H9 (cell line): ENCODE results near the gene ATRN. TPM values are rescaled to one million over a fixed set of nuclear protein-coding genes. Genes with fewer than 3 reads are reported as not detected.

Experiments
- DNase-seq: peaks from one replicate; pipeline ENCODE4 v3.0.0-alpha.2; 2017
- H2AFZ ChIP-seq: one replicate; pipeline ENCODE4 v1.6.1; 2013; ENCODE audit warnings: mild to moderate bottlenecking, low read length, control low read depth, moderate library complexity
- H2AK5ac ChIP-seq: 2 replicates; pipeline ENCODE4 v1.6.1; 2013; ENCODE audit warnings: low read length, control low read depth, mixed read lengths; ENCODE audit not compliant: insufficient read length
- H2BK120ac ChIP-seq: one replicate; pipeline ENCODE4 v1.6.1; 2013; ENCODE audit warnings: low read depth, mild to moderate bottlenecking, low read length, control low read depth, inconsistent platforms; ENCODE audit not compliant: poor library complexity, severe bottlenecking
- H2BK12ac ChIP-seq: 2 replicates; pipeline ENCODE4 v1.6.1; 2013; ENCODE audit warnings: low read length, control low read depth, mixed read lengths, low read depth; ENCODE audit not compliant: insufficient read length
- H2BK15ac ChIP-seq: 2 replicates; pipeline ENCODE4 v1.6.1; 2013; ENCODE audit warnings: low read depth, low read length, control low read depth
- H2BK20ac ChIP-seq: one replicate; pipeline ENCODE4 v1.6.1; 2013; ENCODE audit warnings: low read depth, mild to moderate bottlenecking, low read length, control low read depth, inconsistent platforms; ENCODE audit not compliant: poor library complexity, severe bottlenecking
- H2BK5ac ChIP-seq: 2 replicates; pipeline ENCODE4 v1.6.1; 2013; ENCODE audit warnings: low read length, control low read depth, mixed read lengths; ENCODE audit not compliant: insufficient read length
- H3K14ac ChIP-seq: 2 replicates; pipeline ENCODE4 v1.6.1; 2013; ENCODE audit warnings: low read length, control low read depth; ENCODE audit not compliant: insufficient read depth
- H3K18ac ChIP-seq: 2 replicates; pipeline ENCODE4 v1.6.1; 2013; ENCODE audit warnings: low read depth, mild to moderate bottlenecking, mixed read lengths, low read length, control low read depth; ENCODE audit not compliant: insufficient read length
- H3K23ac ChIP-seq: 2 replicates; pipeline ENCODE4 v1.6.1; 2013; ENCODE audit warnings: low read length, control low read depth, mixed read lengths, low read depth; ENCODE audit not compliant: insufficient read length
- H3K23me2 ChIP-seq: 2 replicates; pipeline ENCODE4 v1.6.1; 2013; ENCODE audit warnings: low read depth, mild to moderate bottlenecking, mixed read lengths, low read length, control low read depth; ENCODE audit not compliant: insufficient read length, poor library complexity, severe bottlenecking
- H3K27ac ChIP-seq: 2 replicates; pipeline ENCODE4 v1.5.1; 2013; ENCODE audit warnings: low read length, control low read depth, mixed read lengths, low read depth; ENCODE audit not compliant: insufficient read length
- H3K27me3 ChIP-seq: 2 replicates; pipeline ENCODE4 v1.6.1; 2013; ENCODE audit warnings: low read length, control low read depth, inconsistent platforms; ENCODE audit not compliant: insufficient read depth
- H3K4ac ChIP-seq: 2 replicates; pipeline ENCODE4 v1.6.1; 2013; ENCODE audit warnings: low read depth, mild to moderate bottlenecking, control low read depth, inconsistent platforms, low read length, moderate library complexity
- H3K4me1 ChIP-seq: 2 replicates; pipeline ENCODE4 v1.6.1; 2013; ENCODE audit warnings: low read length, control low read depth, inconsistent platforms; ENCODE audit not compliant: insufficient read depth
- H3K4me2 ChIP-seq: 2 replicates; pipeline ENCODE4 v1.6.1; 2013; ENCODE audit warnings: low read length, control low read depth, mixed read lengths; ENCODE audit not compliant: insufficient read length, insufficient read depth
- H3K56ac ChIP-seq: 2 replicates; pipeline ENCODE4 v1.6.1; 2013; ENCODE audit warnings: low read depth, mild to moderate bottlenecking, mixed read lengths, low read length, control low read depth; ENCODE audit not compliant: insufficient read length
- H3K79me1 ChIP-seq: 2 replicates; pipeline ENCODE4 v1.6.1; 2013; ENCODE audit warnings: low read depth, mild to moderate bottlenecking, moderate library complexity, low read length, control low read depth, inconsistent platforms; ENCODE audit not compliant: insufficient read depth, poor library complexity, severe bottlenecking
- H3K79me2 ChIP-seq: 2 replicates; pipeline ENCODE4 v1.6.1; 2013; ENCODE audit warnings: low read length, control low read depth, inconsistent platforms; ENCODE audit not compliant: insufficient read depth
- H3K9ac ChIP-seq: 2 replicates; pipeline ENCODE4 v1.6.1; 2013; ENCODE audit warnings: low read length, control low read depth, mixed read lengths; ENCODE audit not compliant: insufficient read length; ENCODE audit errors: extremely low read depth
- H3K9me3 ChIP-seq: one replicate; pipeline ENCODE4 v1.6.1; 2013; ENCODE audit warnings: low read depth, low read length, inconsistent platforms; ENCODE audit not compliant: control insufficient read depth
- H3T11ph ChIP-seq: one replicate; pipeline ENCODE4 v1.6.1; 2013; ENCODE audit warnings: mild to moderate bottlenecking, low read length, control low read depth, inconsistent platforms
- H4K20me1 ChIP-seq: one replicate; pipeline ENCODE4 v1.6.1; 2013; ENCODE audit not compliant: control insufficient read depth, insufficient read length, insufficient read depth
- H4K5ac ChIP-seq: 2 replicates; pipeline ENCODE4 v1.6.1; 2013; ENCODE audit warnings: low read depth, mild to moderate bottlenecking, mixed read lengths, low read length, control low read depth; ENCODE audit not compliant: insufficient read length
- H4K8ac ChIP-seq: replicated peaks from 2 replicates; pipeline ENCODE4 v1.6.1; 2013; ENCODE audit warnings: low read length, control low read depth, mixed read lengths, low read depth; ENCODE audit not compliant: insufficient read length
- H4K91ac ChIP-seq: 2 replicates; pipeline ENCODE4 v1.6.1; 2013; ENCODE audit warnings: low read depth, mild to moderate bottlenecking, moderate library complexity, mixed read lengths, low read length, control low read depth; ENCODE audit not compliant: insufficient read length
- H3K27ac Mint-ChIP-seq, 3 experiments: 2 replicates in 2 of 3; 3 replicates in 1 of 3; pipeline ENCODE4 v1.8.0; 2020 to 2021; ENCODE audit warnings: mixed read lengths in 3 of 3, mild to moderate bottlenecking in 1 of 3, moderate library complexity in 1 of 3
- H3K27me3 Mint-ChIP-seq: 2 replicates; pipeline ENCODE4 v1.8.0; 2021; ENCODE audit warnings: low read depth, mild to moderate bottlenecking, moderate library complexity, mixed read lengths
- H3K36me3 Mint-ChIP-seq, 3 experiments: 2 replicates in 2 of 3; 3 replicates in 1 of 3; pipeline ENCODE4 v1.8.0; 2020 to 2021; ENCODE audit warnings: low read depth in 3 of 3, mixed read lengths in 3 of 3; ENCODE audit not compliant: insufficient read depth in 1 of 3
- H3K4me1 Mint-ChIP-seq, 2 experiments: 2 replicates each; pipeline ENCODE4 v1.8.0; 2020; ENCODE audit warnings: mixed read lengths in 2 of 2
- H3K4me3 Mint-ChIP-seq, 2 experiments: 2 replicates in 1 of 2; 3 replicates in 1 of 2; pipeline ENCODE4 v1.8.0; 2020 to 2021; ENCODE audit warnings: mild to moderate bottlenecking in 2 of 2, mixed read lengths in 2 of 2, moderate library complexity in 1 of 2
- H3K9me3 Mint-ChIP-seq, 2 experiments: 2 replicates in 1 of 2; 3 replicates in 1 of 2; pipeline ENCODE4 v1.8.0; 2020; ENCODE audit warnings: mild to moderate bottlenecking in 2 of 2, mixed read lengths in 2 of 2, moderate library complexity in 1 of 2
- CTCF ChIP-seq: fragments of 200-600 bp; sonication (generic); conservative IDR thresholded peaks from 3 replicates; pipeline ENCODE4 v1.8.0; 2021; ENCODE audit warnings: antibody characterized with exemption, mild to moderate bottlenecking
- WGBS: extraction: QIAGEN DNeasy Blood & Tissue Kit; methylation state at CpG from one replicate; pipeline ENCODE4 v1.1.7; 2013; ENCODE audit warnings: missing lambda C conversion rate, low lambda C conversion rate, mixed read lengths; ENCODE audit not compliant: insufficient read length; ENCODE audit errors: extremely low coverage; 5-methylcytosine and 5-hydroxymethylcytosine counted together
- total RNA-seq: library from RNA; stranded (reverse); gene quantifications from 2 replicates; pipeline ENCODE4 v1.2.1, GENCODE V29; 2021

Gene ATRN
- total RNA-seq, 1 experiment from 2014 or later: 23.1 TPM

GRCh38 chr20:3590164-3590563 is 119.3 kb downstream of the ATRN start:
- Histone ChIP-seq H3K23me2 (no peaks in the 10 kb centered on the region), H4K91ac (no peak overlapping the region), H3K79me1 (no peaks in the 10 kb centered on the region), H2BK120ac (no peak overlapping the region), H3K4ac (no peak overlapping the region), H3K9me3 (no peaks in the 10 kb centered on the region), H2BK20ac (no peak overlapping the region), H3K9ac (no peak overlapping the region), H2BK15ac (no peak overlapping the region), H2BK12ac (no peak overlapping the region), H3T11ph (no peak overlapping the region), H3K79me2 (no peaks in the 10 kb centered on the region), H3K4me1 (no peaks in the 10 kb centered on the region), H3K4me2 (no peak overlapping the region), H3K14ac (no peak overlapping the region), H2AK5ac (no peak overlapping the region), H3K23ac (no peak overlapping the region), H3K27ac (no peak overlapping the region), H3K18ac (no peak overlapping the region), H4K20me1 (no peaks in the 10 kb centered on the region), H3K56ac (no peak overlapping the region), H2BK5ac (no peak overlapping the region), H2AFZ (no peak overlapping the region), H4K5ac (no peak overlapping the region), H4K8ac (no peak overlapping the region), H3K27me3 (no peaks in the 10 kb centered on the region)
- TF ChIP-seq CTCF: no peak
- no peak for DNase-seq
- no peaks in the 10 kb centered on the region for H3K27me3 Mint-ChIP-seq
- no peaks in the 10 kb centered on the region for H3K4me1 Mint-ChIP-seq
- no peak overlapping the region for H3K27ac Mint-ChIP-seq
- H3K4me3 Mint-ChIP-seq: no peak overlapping the region
- H3K36me3 Mint-ChIP-seq: peaks cover 10 to 49% (median 44%) of the 10 kb centered on the region in 3 experiments
- peaks cover 7 to 19% of the 10 kb centered on the region in 2 experiments; a peak in 3 of 5 replicates for H3K9me3 Mint-ChIP-seq
- no CpG with 5 or more reads among the region's 1 CpG for WGBS
